MM.1S (cell line): ENCODE data around the gene H1-8.

Source experiments
- DNase-seq: peaks from one replicate; pipeline ENCODE4 v3.0.0-alpha.2; 2015
- H2AFZ ChIP-seq: fragments of 300-600 bp; sonication (generic); 2 replicates; pipeline ENCODE4 v1.6.0; 2016; ENCODE audit warnings: antibody characterized with exemption, low read length
- H3F3A ChIP-seq: fragments of 300-600 bp; sonication (generic); 2 replicates; pipeline ENCODE4 v1.6.1; 2016; ENCODE audit warnings: mild to moderate bottlenecking, antibody characterized with exemption, low read length, moderate library complexity, mixed read lengths; ENCODE audit not compliant: insufficient read depth
- H3K27ac ChIP-seq: fragments of 300-600 bp; sonication (generic); 2 replicates; pipeline ENCODE4 v1.5.1; 2016; ENCODE audit warnings: mild to moderate bottlenecking, low read length
- H3K27me3 ChIP-seq: fragments of 300-600 bp; sonication (generic); replicated peaks from 2 replicates; pipeline ENCODE4 v1.6.0; 2016; ENCODE audit warnings: low read length; ENCODE audit not compliant: insufficient read depth
- H3K36me3 ChIP-seq: fragments of 300-600 bp; sonication (generic); replicated peaks from 2 replicates; pipeline ENCODE4 v1.6.1; 2016; ENCODE audit warnings: mild to moderate bottlenecking, low read length, mixed read lengths; ENCODE audit not compliant: insufficient read depth
- H3K4me1 ChIP-seq: fragments of 300-600 bp; sonication (generic); 2 replicates; pipeline ENCODE4 v1.6.1; 2016; ENCODE audit warnings: low read length, mixed read lengths
- H3K4me2 ChIP-seq: fragments of 300-600 bp; sonication (generic); 2 replicates; pipeline ENCODE4 v1.6.0; 2016; ENCODE audit warnings: low read depth, low read length
- H3K4me3 ChIP-seq: fragments of 300-600 bp; sonication (generic); 2 replicates; pipeline ENCODE4 v1.5.1; 2016; ENCODE audit warnings: low read length, mixed read lengths
- H3K79me2 ChIP-seq: fragments of 300-600 bp; sonication (generic); 2 replicates; pipeline ENCODE4 v1.6.1; 2016; ENCODE audit warnings: mixed run types, low read length, mixed read lengths
- H3K9ac ChIP-seq: fragments of 300-600 bp; sonication (generic); 2 replicates; pipeline ENCODE4 v1.6.1; 2016; ENCODE audit warnings: low read length, mixed read lengths
- H3K9me2 ChIP-seq: fragments of 300-600 bp; sonication (generic); replicated peaks from 2 replicates; pipeline ENCODE4 v1.6.1; 2016; ENCODE audit warnings: mild to moderate bottlenecking, low read length, mixed read lengths; ENCODE audit not compliant: insufficient read depth
- H3K9me3 ChIP-seq: fragments of 300-600 bp; sonication (generic); replicated peaks from 2 replicates; pipeline ENCODE4 v1.6.1; 2016; ENCODE audit warnings: mild to moderate bottlenecking, low read length, mixed read lengths; ENCODE audit not compliant: insufficient read depth
- H4K20me1 ChIP-seq: fragments of 300-600 bp; sonication (generic); 2 replicates; pipeline ENCODE4 v1.6.1; 2016; ENCODE audit warnings: mild to moderate bottlenecking, low read length, moderate library complexity, mixed read lengths; ENCODE audit not compliant: insufficient read depth
- CTCF ChIP-seq: fragments of 300-600 bp; sonication (generic); IDR thresholded peaks from 2 replicates; pipeline ENCODE4 v1.5.1; 2016; ENCODE audit warnings: antibody characterized with exemption, low read length, mixed read lengths
- EZH2 ChIP-seq: fragments of 300-600 bp; sonication (generic); optimal IDR thresholded peaks from 2 replicates; pipeline ENCODE3; 2017; ENCODE audit warnings: low read depth, mild to moderate bottlenecking, antibody characterized with exemption, low read length, mixed read lengths
- EZH2phosphoT487 ChIP-seq: fragments of 300-600 bp; sonication (generic); IDR thresholded peaks from 2 replicates; pipeline ENCODE4 v1.6.1; 2018; ENCODE audit warnings: antibody characterized with exemption, low read length

The H1-8 gene

GRCh38 chr3:129563332-129563731, 20.4 kb downstream of the H1-8 start:
- H3K27ac ChIP-seq: no peak overlapping the region
- TF ChIP-seq CTCF (no peak), EZH2 (no peak), EZH2phosphoT487 (no peak)
- no peaks in the 10 kb centered on the region for H3K9me3 ChIP-seq
- H3K79me2 ChIP-seq: no peaks in the 10 kb centered on the region
- no peak overlapping the region for H3K4me2 ChIP-seq
- no peaks in the 10 kb centered on the region for H3K9me2 ChIP-seq
- no peak overlapping the region for H3K9ac ChIP-seq
- H3K27me3 ChIP-seq: no peaks in the 10 kb centered on the region
- no peak for DNase-seq
- no peak overlapping the region for H3K4me3 ChIP-seq
- H2AFZ ChIP-seq: no peak overlapping the region
- no peaks in the 10 kb centered on the region for H4K20me1 ChIP-seq
- no peaks in the 10 kb centered on the region for H3F3A ChIP-seq
- no peaks in the 10 kb centered on the region for H3K36me3 ChIP-seq
- H3K4me1 ChIP-seq: peaks cover 7% of the 10 kb centered on the region

DNA sequence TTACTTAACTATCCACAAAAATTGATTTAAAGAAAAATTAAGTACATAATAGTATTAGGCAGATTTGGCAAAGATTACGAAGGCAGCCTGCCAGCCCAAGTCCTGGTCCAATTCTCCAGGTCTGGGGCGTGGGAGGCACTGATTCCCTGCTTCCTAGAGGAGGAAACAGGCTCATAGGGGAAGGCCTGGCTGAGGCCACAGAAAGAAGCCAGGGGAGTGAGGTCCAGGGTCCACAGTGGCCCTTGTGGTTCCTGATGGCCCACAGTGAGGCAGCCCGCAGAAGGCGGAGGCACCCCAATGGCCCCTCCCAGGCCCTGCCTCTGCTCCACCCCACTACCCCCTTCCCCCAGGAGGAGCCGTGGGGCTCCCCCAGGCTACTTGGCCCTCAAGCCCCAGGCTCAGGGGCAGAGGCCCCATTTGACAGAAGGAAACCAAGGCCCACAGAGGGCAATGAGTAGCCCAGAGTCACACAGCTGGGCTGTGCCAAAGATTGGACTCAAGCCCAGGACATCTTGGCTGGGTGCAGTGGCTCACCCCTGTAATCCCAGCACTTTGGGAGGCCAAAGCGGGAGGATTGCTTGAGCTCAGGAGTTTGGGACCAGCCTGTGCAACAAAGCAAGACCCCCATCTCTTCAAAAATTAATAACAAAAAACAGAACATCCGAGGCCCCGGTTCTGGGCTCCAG, 21.0 kb downstream of the H1-8 start:
- no peaks in the 10 kb centered on the region for H3K36me3 ChIP-seq
- H3K4me3 ChIP-seq: no peak overlapping the region
- TF ChIP-seq EZH2: no peak
- TF ChIP-seq CTCF: no peak
- no peak for TF ChIP-seq EZH2phosphoT487
- no peak overlapping the region for H3K9ac ChIP-seq
- DNase-seq: no peak
- H3F3A ChIP-seq: no peaks in the 10 kb centered on the region
- no peaks in the 10 kb centered on the region for H4K20me1 ChIP-seq
- H2AFZ ChIP-seq: no peak overlapping the region
- no peaks in the 10 kb centered on the region for H3K27me3 ChIP-seq
- no peaks in the 10 kb centered on the region for H3K9me3 ChIP-seq
- H3K79me2 ChIP-seq: no peaks in the 10 kb centered on the region
- no peak overlapping the region for H3K4me2 ChIP-seq
- no peak overlapping the region for H3K27ac ChIP-seq
- peaks cover 2% of the 10 kb centered on the region for H3K4me1 ChIP-seq
- H3K9me2 ChIP-seq: no peaks in the 10 kb centered on the region

GRCh38 chr3:129564981-129565644, 22.1 kb downstream of the H1-8 start:
- TF ChIP-seq EZH2 (no peak), CTCF (no peak), EZH2phosphoT487 (no peak)
- Histone ChIP-seq H3K79me2 (no peaks in the 10 kb centered on the region), H3K9ac (no peak overlapping the region), H3K27ac (no peak overlapping the region), H3F3A (no peaks in the 10 kb centered on the region), H4K20me1 (no peaks in the 10 kb centered on the region), H3K9me2 (no peaks in the 10 kb centered on the region), H3K27me3 (no peaks in the 10 kb centered on the region), H3K4me3 (no peak overlapping the region), H3K4me2 (no peak overlapping the region), H3K4me1 (no peaks in the 10 kb centered on the region), H3K9me3 (no peaks in the 10 kb centered on the region), H3K36me3 (no peaks in the 10 kb centered on the region), H2AFZ (no peak overlapping the region)
- DNase-seq: no peak
